Esophagus squamous epithelium (tissue), 5 donors: ENCODE data around the gene CTCFL. TPM values are rescaled to one million over a fixed set of nuclear protein-coding genes. Genes with fewer than 3 reads are reported as not detected.

Experiments
- DNase-seq: peaks from one replicate; lab custom pipeline; 2025; lab: John Stamatoyannopoulos, UW
- H3K27ac ChIP-seq, 4 donors: fragments of 200-600 bp; sonication (generic); one replicate each; pipeline ENCODE4 v1.5.1; 2016 to 2019; ENCODE audit warnings: mild to moderate bottlenecking in 1 of 4
- H3K27me3 ChIP-seq, 4 donors: fragments of 200-600 bp; sonication (generic); 1 replicate in 3 of 4; 2 replicates in 1 of 4; pipeline versions ENCODE4 v1.5.1 to v1.6.0; 2017 to 2021; ENCODE audit warnings: antibody characterized with exemption in 1 of 4
- H3K36me3 ChIP-seq, 3 donors: fragments of 200-600 bp; sonication (generic); one replicate each; pipeline ENCODE4 v1.5.1; 2016 to 2019
- H3K4me1 ChIP-seq, 3 donors: fragments of 200-600 bp; sonication (generic); one replicate each; pipeline ENCODE4 v1.5.1; 2017 to 2019
- H3K4me3 ChIP-seq, 4 donors: fragments of 200-600 bp; sonication (generic); 1 replicate in 3 of 4; 2 replicates in 1 of 4; pipeline ENCODE4 v1.5.1; 2016 to 2019; ENCODE audit warnings: mild to moderate bottlenecking in 2 of 4, moderate library complexity in 1 of 4
- H3K9me3 ChIP-seq, 3 donors: fragments of 200-600 bp; sonication (generic); one replicate each; pipeline ENCODE4 v1.5.1; 2016 to 2019
- CTCF ChIP-seq, 6 experiments: fragments of 450-650 bp in 4 of 6; fragments of 200-600 bp in 2 of 6; sonication (generic) in 2 of 6; IDR thresholded peaks; one replicate each; pipeline ENCODE4 v1.5.1; 2016 to 2019; ENCODE audit warnings: antibody characterized with exemption in 6 of 6, mild to moderate bottlenecking in 4 of 6, moderate library complexity in 4 of 6
- POLR2A ChIP-seq, 4 donors: fragments of 450-650 bp; IDR thresholded peaks; one replicate each; pipeline ENCODE4 v1.6.1; 2017; ENCODE audit warnings: antibody characterized with exemption in 4 of 4, mild to moderate bottlenecking in 4 of 4, moderate library complexity in 3 of 4
- WGBS, 2 donors: methylation state at CpG; one replicate each; pipeline ENCODE4 v1.1.5; 2018; 5-methylcytosine and 5-hydroxymethylcytosine counted together
- intact Hi-C: fragments of 100-400 bp; cut with DNase I; formaldehyde crosslinking; loops from one replicate; pipeline ENCODE4 v1.15.0; 2022
- total RNA-seq, 4 donors: library from RNA; depleted of rRNA; stranded (reverse); fragments of >200 nt; gene quantifications; one replicate each; pipeline ENCODE4 v1.1.0, GENCODE V29; 2016
- donor health status: DM: yes; HTN: yes; CAD: no.

The CTCFL gene
- total RNA-seq, 4 donors from 2014 or later = 0.19 TPM; not detected in 3

- TF ChIP-seq CTCF (IDR thresholded peaks at IDR 0.05) (no peak), POLR2A (IDR thresholded peaks at IDR 0.05) (no peak)
- no peaks in the 10 kb centered on the region for H3K36me3 ChIP-seq
- H3K4me3 ChIP-seq = no peak overlapping the region
- H3K27ac ChIP-seq = no peak overlapping the region
- peaks cover 0 to 14% (median 4%) of the 10 kb centered on the region in 3 donors for H3K4me1 ChIP-seq
- H3K9me3 ChIP-seq = no peaks in the 10 kb centered on the region
- H3K27me3 ChIP-seq = no peaks in the 10 kb centered on the region
- no peak for DNase-seq
- 75 to 86% methylated on average over 4 of the region's 4 CpGs for WGBS, 2 donors
- intact Hi-C loops = no loop called here
Observed at GRCh38 chr20:57530327-57530981, 5.5 kb upstream of the CTCFL start.

- intact Hi-C loops = loop anchor here (10.0 kb wide), 1 partner anchor 675 kb away; no protein-coding TSS in a partner anchor
- H3K27ac ChIP-seq = no peak overlapping the region
- DNase-seq = no peak
- no peak overlapping the region for H3K4me3 ChIP-seq
- H3K27me3 ChIP-seq = no peaks in the 10 kb centered on the region
- no peak for TF ChIP-seq POLR2A (IDR thresholded peaks at IDR 0.05)
- TF ChIP-seq CTCF (IDR thresholded peaks at IDR 0.05) = no peak
- H3K9me3 ChIP-seq = no peaks in the 10 kb centered on the region
- WGBS, 2 donors = 78 to 79% methylated on average over 2 to 3 of the region's 3 CpGs
- no peaks in the 10 kb centered on the region for H3K36me3 ChIP-seq
- peaks cover 0 to 14% (median 4%) of the 10 kb centered on the region in 3 donors for H3K4me1 ChIP-seq
Observed at GRCh38 chr20:57529810-57530209, 4.9 kb upstream of the CTCFL start.

GRCh38 chr20:57529160-57529585, 4.2 kb upstream of the CTCFL start:
- Histone ChIP-seq H3K36me3 (no peaks in the 10 kb centered on the region), H3K27me3 (no peaks in the 10 kb centered on the region), H3K4me3 (no peak overlapping the region), H3K27ac (no peak overlapping the region), H3K9me3 (no peaks in the 10 kb centered on the region), H3K4me1 (peaks cover 0 to 20% (median 4%) of the 10 kb centered on the region in 3 donors)
- DNase-seq = no peak
- TF ChIP-seq CTCF (IDR thresholded peaks at IDR 0.05) (no peak), POLR2A (IDR thresholded peaks at IDR 0.05) (no peak)
- WGBS, 2 donors = 75 to 80% methylated on average over 5 to 8 of the region's 8 CpGs
- intact Hi-C loops = loop anchor here (10.0 kb wide), 1 partner anchor 676 kb away; no protein-coding TSS in a partner anchor

GRCh38 chr20:57528148-57528547, 3.2 kb upstream of the CTCFL start:
- no peak for TF ChIP-seq CTCF (IDR thresholded peaks at IDR 0.05)
- TF ChIP-seq POLR2A (IDR thresholded peaks at IDR 0.05) = no peak
- H3K4me1 ChIP-seq = peaks cover 0 to 20% (median 4%) of the 10 kb centered on the region in 3 donors
- no peaks in the 10 kb centered on the region for H3K9me3 ChIP-seq
- WGBS, 2 donors = 83 to 96% methylated on average over 4 of the region's 4 CpGs
- no peak for DNase-seq
- H3K36me3 ChIP-seq = no peaks in the 10 kb centered on the region
- no peaks in the 10 kb centered on the region for H3K27me3 ChIP-seq
- intact Hi-C loops = loop anchor here (10.0 kb wide), 1 partner anchor 677 kb away; no protein-coding TSS in a partner anchor
- H3K27ac ChIP-seq = no peak overlapping the region
- H3K4me3 ChIP-seq = no peak overlapping the region

GRCh38 chr20:57527728-57528127, 2.8 kb upstream of the CTCFL start:
- H3K4me1 ChIP-seq = peaks cover 0 to 23% (median 4%) of the 10 kb centered on the region in 3 donors
- no peak overlapping the region for H3K27ac ChIP-seq
- no peak for TF ChIP-seq POLR2A (IDR thresholded peaks at IDR 0.05)
- TF ChIP-seq CTCF (IDR thresholded peaks at IDR 0.05) = no peak
- no peak for DNase-seq
- no peaks in the 10 kb centered on the region for H3K27me3 ChIP-seq
- WGBS, 2 donors = 80 to 81% methylated on average over 6 of the region's 6 CpGs
- no peaks in the 10 kb centered on the region for H3K36me3 ChIP-seq
- intact Hi-C loops = loop anchor here (10.0 kb wide), 1 partner anchor 677 kb away; no protein-coding TSS in a partner anchor
- H3K4me3 ChIP-seq = no peak overlapping the region
- no peaks in the 10 kb centered on the region for H3K9me3 ChIP-seq
